HG02981 (cell line): ENCODE data around the gene ADH5.
"Not testable (repeated sequence)": the region's sequence is repeated elsewhere in the genome, so short reads cannot be mapped to it uniquely, and the experiment has no call there.

Experiments used
- ATAC-seq: cut with Tn5 transposase; IDR thresholded peaks from one replicate; pipeline ENCODE4 v1.9.1; 2021; ENCODE audit warnings: mild to moderate bottlenecking, moderate library complexity; ENCODE audit not compliant: unreplicated experiment

Gene ADH5

DNA sequence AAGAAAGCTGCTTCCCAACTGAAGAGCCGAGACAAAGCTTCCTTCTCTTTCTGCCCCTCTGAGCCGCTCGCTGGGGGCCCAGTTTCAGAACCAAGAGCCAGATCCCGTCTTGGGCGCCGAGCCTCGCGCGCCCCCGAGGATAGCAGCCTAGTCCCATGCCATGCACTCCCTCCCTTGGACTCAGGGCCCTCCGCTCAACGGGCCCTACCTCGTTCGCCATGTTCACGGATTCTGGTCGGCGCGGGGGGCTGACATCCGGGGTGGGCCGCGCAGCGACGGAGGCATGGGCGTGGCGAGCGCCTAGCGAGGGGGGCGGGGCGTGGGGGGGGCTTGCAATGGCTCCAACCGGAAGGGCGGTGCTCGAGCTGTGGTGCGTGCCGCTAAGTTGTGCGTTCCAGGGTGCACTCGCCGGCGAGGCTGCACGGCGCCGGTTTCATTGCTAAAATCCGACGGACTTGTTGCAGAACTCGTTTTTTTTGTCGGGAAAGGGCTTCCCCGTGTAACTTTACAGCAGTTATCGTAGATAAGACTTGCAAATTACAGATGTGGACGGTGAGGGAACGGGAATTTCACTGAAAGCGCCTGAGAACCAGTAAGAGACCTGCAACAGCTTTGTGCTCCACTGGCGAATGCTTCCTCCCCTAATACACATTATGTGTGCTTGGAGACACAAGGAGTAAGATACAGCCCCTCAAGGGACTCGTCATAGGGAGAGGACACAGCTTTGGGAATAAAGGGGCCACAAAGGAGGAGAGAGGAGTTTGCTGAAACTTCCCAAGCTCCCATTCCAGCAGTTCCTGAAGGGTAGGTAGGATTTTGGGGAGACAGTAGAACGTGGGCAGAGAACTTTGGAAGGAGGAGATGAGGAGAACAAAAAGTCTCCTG lies at the start of gene ADH5:
Gene ADH5, minus strand, starts transcription at position 308 of the 885 bp plus-strand sequence. Its CDS starts 88 bp downstream, at position 220.
- peak; percentile 93 for ATAC-seq

GRCh38 chr4:99136329-99136728 lies 47.7 kb upstream of the ADH5 start:
- ATAC-seq, result no peak

- no peak for ATAC-seq
These were observed 47.1 kb upstream of the ADH5 start for GRCh38 chr4:99135541-99136162.

- no peak for ATAC-seq
These were observed 46.0 kb upstream of the ADH5 start for GRCh38 chr4:99134586-99134985.

DNA sequence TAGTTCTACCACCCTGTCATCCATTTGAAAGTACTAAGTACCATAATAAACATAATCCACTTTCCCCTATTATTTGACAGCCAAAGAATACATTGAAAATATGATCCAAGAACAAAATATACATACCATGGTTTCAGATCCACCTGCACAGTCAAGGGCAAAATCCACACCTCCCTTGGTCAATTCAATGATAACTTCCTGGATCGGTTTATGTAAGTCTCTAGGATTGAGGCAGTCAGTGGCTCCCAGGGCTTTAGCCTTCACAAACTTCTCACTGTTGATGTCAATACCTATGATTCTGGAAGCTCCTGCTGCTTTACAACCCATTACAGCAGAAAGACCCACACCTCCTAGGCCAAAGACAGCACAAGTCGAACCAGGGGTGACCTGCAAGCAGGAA lies 42.8 kb upstream of the ADH5 start:
- no peak for ATAC-seq

- no peak for ATAC-seq
These were observed 37.8 kb upstream of the ADH5 start for GRCh38 chr4:99126376-99126775.

- ATAC-seq, result no peak
These were observed 32.4 kb upstream of the ADH5 start for GRCh38 chr4:99121008-99121407.

DNA sequence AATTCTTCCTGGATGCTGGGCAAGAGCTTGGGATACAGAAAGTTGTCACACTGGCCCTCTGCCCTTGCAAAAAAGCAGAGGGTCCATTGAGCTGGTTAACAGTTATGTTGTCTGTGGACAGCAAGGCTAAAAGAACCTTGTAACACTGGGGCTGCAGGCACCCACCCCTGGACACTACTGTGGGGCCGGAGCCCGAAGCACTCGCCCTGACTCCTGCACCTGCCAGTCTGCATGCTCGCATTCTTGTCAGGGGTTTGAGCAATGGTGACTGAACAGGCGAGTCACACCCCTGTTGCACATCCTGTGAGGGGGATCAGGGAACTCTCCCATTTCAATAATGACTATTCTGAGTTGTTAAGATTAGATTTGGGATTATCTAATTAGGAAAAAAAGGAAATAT lies 31.9 kb upstream of the ADH5 start:
- ATAC-seq, result no peak

- no peak for ATAC-seq
These were observed 29.5 kb upstream of the ADH5 start for GRCh38 chr4:99117876-99118693.

DNA sequence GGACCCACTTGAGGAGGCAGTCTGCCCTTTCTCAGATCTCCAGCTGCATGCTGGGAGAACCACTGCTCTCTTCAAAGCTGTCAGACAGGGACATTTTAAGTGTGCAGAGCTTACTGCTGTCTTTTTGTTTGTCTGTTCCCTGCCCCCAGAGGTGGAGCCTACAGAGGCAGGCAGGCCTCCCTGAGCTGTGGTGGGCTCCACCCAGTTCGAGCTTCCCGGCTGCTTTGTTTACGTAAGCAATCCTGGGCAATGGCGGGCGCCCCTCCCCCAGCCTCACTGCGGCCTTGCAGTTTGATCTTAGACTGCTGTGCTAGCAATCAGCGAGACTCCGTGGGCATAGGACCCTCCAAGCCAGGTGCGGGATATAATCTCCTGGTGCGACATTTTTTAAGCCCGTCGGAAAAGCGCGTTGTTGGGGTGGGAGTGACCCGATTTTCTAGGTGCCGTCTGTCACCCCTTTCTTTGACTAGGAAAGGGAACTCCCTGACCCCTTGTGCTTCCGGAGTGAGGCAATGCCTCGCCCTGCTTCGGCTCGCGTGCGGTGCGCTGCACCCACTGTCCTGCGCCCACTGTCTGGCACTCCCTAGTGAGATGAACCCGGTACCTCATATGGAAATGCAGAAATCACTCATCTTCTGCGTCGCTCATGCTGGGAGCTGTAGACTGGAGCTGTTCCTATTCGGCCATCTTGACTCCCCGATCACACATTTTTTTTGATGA lies 28.7 kb upstream of the ADH5 start:
- ATAC-seq, result not testable (repeated sequence)

- ATAC-seq, result not testable (repeated sequence)
These were observed 20.7 kb upstream of the ADH5 start for GRCh38 chr4:99109286-99109685.

- no peak for ATAC-seq
These were observed 15.6 kb upstream of the ADH5 start for GRCh38 chr4:99104153-99104552.

- no peak for ATAC-seq
These were observed 14.6 kb upstream of the ADH5 start for GRCh38 chr4:99103166-99103565.

DNA sequence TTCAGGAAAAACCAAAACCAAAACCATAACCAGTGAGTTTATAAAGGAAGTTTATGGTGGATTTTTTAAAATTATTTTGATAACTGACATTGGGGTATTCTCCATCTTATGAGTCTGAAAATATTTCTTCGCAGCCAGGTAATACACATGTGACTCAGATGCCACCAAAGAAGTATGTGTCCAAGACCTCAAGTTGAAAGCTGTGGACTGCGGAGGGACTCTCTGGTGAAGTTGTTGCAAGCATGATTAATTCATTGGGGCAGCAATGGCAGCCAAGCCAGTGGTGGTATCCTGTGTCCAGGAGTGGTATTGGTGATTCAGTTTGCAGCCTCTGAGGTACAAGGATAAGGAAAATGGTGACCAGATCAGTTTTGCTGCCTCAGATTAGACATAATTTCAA lies 14.0 kb upstream of the ADH5 start:
- ATAC-seq, result no peak

GRCh38 chr4:99100876-99101275 lies 12.3 kb upstream of the ADH5 start:
- ATAC-seq, result no peak

GRCh38 chr4:99099814-99100213 lies 11.2 kb upstream of the ADH5 start:
- ATAC-seq, result not testable (repeated sequence)

- ATAC-seq, result no peak
These were observed 10.7 kb upstream of the ADH5 start for GRCh38 chr4:99099311-99099710.

DNA sequence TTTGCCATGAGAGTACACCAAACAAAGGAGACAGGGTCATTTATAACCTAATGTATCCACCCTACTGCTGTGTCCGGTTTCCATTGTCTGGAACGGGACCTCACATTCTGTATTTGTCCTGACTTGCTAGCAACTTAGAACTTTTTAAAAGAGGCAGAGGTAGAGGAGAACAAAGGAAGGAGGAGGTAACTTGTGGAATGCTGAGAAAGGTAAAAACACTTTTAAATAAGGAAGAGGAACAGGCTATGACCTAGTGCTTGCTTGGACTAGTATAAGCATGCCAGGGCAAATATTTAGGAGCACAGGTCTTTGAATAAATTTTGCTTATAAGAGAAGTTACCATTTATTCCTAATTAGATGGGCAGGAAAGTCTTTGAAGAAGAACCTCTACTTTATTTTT lies 3.3 kb upstream of the ADH5 start:
- not testable (repeated sequence) for ATAC-seq

- no peak for ATAC-seq
These were observed 2.6 kb upstream of the ADH5 start for GRCh38 chr4:99091216-99091575.

- no peak for ATAC-seq
These were observed 2.1 kb upstream of the ADH5 start for GRCh38 chr4:99090481-99091215.
